Natural killer cell (primary cell): ENCODE measurements around the gene TGM4. TPM values are rescaled to one million over a fixed set of nuclear protein-coding genes. Genes with fewer than 3 reads are reported as not detected.

Source experiments
- ATAC-seq, 3 donors: fragments of 150-1000 bp in 2 of 3; fragments of 200-7000 bp in 1 of 3; cut with Tn5 transposase; 1 replicate in 1 of 3; 2 replicates in 2 of 3; pipeline ENCODE4 v1.10.0; 2021; ENCODE audit warnings: mild to moderate bottlenecking in 2 of 3, moderate library complexity in 2 of 3
- DNase-seq, 2 donors: peaks; one replicate each; pipeline versions ENCODE4 v3.0.0 to v3.0.0-alpha.2; 2013 to 2021; ENCODE audit warnings: mixed read lengths in 1 of 2
- H3K27ac ChIP-seq: one replicate; pipeline ENCODE4 v1.5.1; 2013; ENCODE audit warnings: mild to moderate bottlenecking, low read length
- H3K27me3 ChIP-seq: one replicate; pipeline ENCODE4 v1.6.1; 2013; ENCODE audit warnings: low read length; ENCODE audit not compliant: control insufficient read depth, insufficient read depth
- H3K36me3 ChIP-seq: one replicate; pipeline ENCODE4 v1.6.1; 2013; ENCODE audit warnings: low read length; ENCODE audit not compliant: control insufficient read depth, insufficient read depth
- H3K4me1 ChIP-seq: one replicate; pipeline ENCODE4 v1.6.1; 2013; ENCODE audit warnings: low read length; ENCODE audit not compliant: control insufficient read depth, insufficient read depth
- H3K4me3 ChIP-seq: one replicate; pipeline ENCODE4 v1.5.1; 2013; ENCODE audit warnings: low read length
- H3K9me3 ChIP-seq: one replicate; pipeline ENCODE4 v1.6.1; 2013; ENCODE audit warnings: low read length; ENCODE audit not compliant: control insufficient read depth, insufficient read depth
- H3K27ac Mint-ChIP-seq, 2 donors: one replicate each; pipeline ENCODE4 v1.8.0; 2022; ENCODE audit warnings: mild to moderate bottlenecking in 2 of 2, mixed read lengths in 2 of 2, moderate library complexity in 1 of 2
- H3K27me3 Mint-ChIP-seq, 2 donors: one replicate each; pipeline ENCODE4 v1.8.0; 2022; ENCODE audit warnings: low read depth in 2 of 2, mixed read lengths in 2 of 2
- H3K36me3 Mint-ChIP-seq: one replicate; pipeline ENCODE4 v1.8.0; 2022; ENCODE audit warnings: mixed read lengths
- H3K4me1 Mint-ChIP-seq, 2 donors: one replicate each; pipeline ENCODE4 v1.8.0; 2022; ENCODE audit warnings: mixed read lengths in 2 of 2
- H3K4me3 Mint-ChIP-seq: one replicate; pipeline ENCODE4 v1.8.0; 2022; ENCODE audit warnings: mild to moderate bottlenecking, moderate library complexity, mixed read lengths
- H3K9me3 Mint-ChIP-seq, 2 donors: one replicate each; pipeline ENCODE4 v1.8.0; 2022; ENCODE audit warnings: mixed read lengths in 2 of 2
- CTCF ChIP-seq: fragments of 200-600 bp; IDR thresholded peaks from one replicate; pipeline ENCODE4 v1.8.0; 2022; ENCODE audit warnings: antibody characterized with exemption
- WGBS: methylation state at CpG from one replicate; pipeline ENCODE4 v1.1.7; 2013; ENCODE audit warnings: missing lambda C conversion rate; ENCODE audit not compliant: insufficient coverage; 5-methylcytosine and 5-hydroxymethylcytosine counted together
- intact Hi-C: fragments of 100-400 bp; cut with micrococcal nuclease; formaldehyde crosslinking; loops from one replicate; pipeline ENCODE4 v1.14.2; 2022
- total RNA-seq, 4 donors: library from RNA; stranded (reverse); fragments of 120-200 nt in 1 of 4; gene quantifications; one replicate each; pipeline versions ENCODE4 v1.2.3 to v1.2.4, GENCODE V29; 2013 to 2022

Gene TGM4
- total RNA-seq, 3 donors from 2014 or later (not counting 1 experiment from before 2014, with no cell fraction given): not detected

GRCh38 chr3:44957986-44958385 lies 83.6 kb downstream of the TGM4 start:
- DNase-seq (no peak), ATAC-seq (no peak)
- peaks cover 44 to 56% of the 10 kb centered on the region in 2 donors for H3K4me1 Mint-ChIP-seq
- H3K36me3 Mint-ChIP-seq: no peaks in the 10 kb centered on the region
- peaks cover 30% of the 10 kb centered on the region for H3K36me3 ChIP-seq
- H3K9me3 Mint-ChIP-seq: no peaks in the 10 kb centered on the region
- no peaks in the 10 kb centered on the region for H3K9me3 ChIP-seq
- no peaks in the 10 kb centered on the region for H3K27me3 Mint-ChIP-seq
- H3K4me3 ChIP-seq: no peak overlapping the region
- H3K27me3 ChIP-seq: no peaks in the 10 kb centered on the region
- H3K4me3 Mint-ChIP-seq: no peak overlapping the region
- intact Hi-C loops: no loop called here
- H3K4me1 ChIP-seq: peaks cover 7% of the 10 kb centered on the region
- WGBS: 98% methylated on average over 4 of the region's 4 CpGs
- TF ChIP-seq CTCF: no peak
- H3K27ac Mint-ChIP-seq: no peak overlapping the region
- no peak overlapping the region for H3K27ac ChIP-seq

- no peaks in the 10 kb centered on the region for H3K9me3 ChIP-seq
- H3K4me1 ChIP-seq: peaks cover 7% of the 10 kb centered on the region
- DNase-seq (no peak), ATAC-seq (no peak)
- 92% methylated on average over 7 of the region's 7 CpGs for WGBS
- Mint-ChIP-seq H3K36me3 (no peaks in the 10 kb centered on the region), H3K9me3 (no peaks in the 10 kb centered on the region), H3K4me1 (peaks cover 48 to 60% of the 10 kb centered on the region in 2 donors), H3K27ac (no peak overlapping the region), H3K4me3 (no peak overlapping the region), H3K27me3 (no peaks in the 10 kb centered on the region)
- intact Hi-C loops: no loop called here
- H3K36me3 ChIP-seq: peaks cover 28% of the 10 kb centered on the region
- H3K27me3 ChIP-seq: no peaks in the 10 kb centered on the region
- no peak overlapping the region for H3K27ac ChIP-seq
- H3K4me3 ChIP-seq: no peak overlapping the region
- no peak for TF ChIP-seq CTCF
Observed at GRCh38 chr3:44958386-44958785, 84.0 kb downstream of the TGM4 start.

GRCh38 chr3:44960387-44961026 lies 86.1 kb downstream of the TGM4 start:
- Histone ChIP-seq H3K27ac (no peak overlapping the region), H3K27me3 (no peaks in the 10 kb centered on the region), H3K4me3 (no peak overlapping the region), H3K4me1 (peaks cover 7% of the 10 kb centered on the region), H3K9me3 (no peaks in the 10 kb centered on the region), H3K36me3 (peaks cover 22% of the 10 kb centered on the region)
- H3K27ac Mint-ChIP-seq: no peak overlapping the region
- ATAC-seq (no peak), DNase-seq (no peak)
- no peaks in the 10 kb centered on the region for H3K9me3 Mint-ChIP-seq
- 96% methylated on average over 3 of the region's 3 CpGs for whole genome bisulfite sequencing
- H3K4me3 Mint-ChIP-seq: no peak overlapping the region
- peaks cover 60 to 73% of the 10 kb centered on the region in 2 donors for H3K4me1 Mint-ChIP-seq
- H3K27me3 Mint-ChIP-seq: no peaks in the 10 kb centered on the region
- no peaks in the 10 kb centered on the region for H3K36me3 Mint-ChIP-seq
- no peak for TF ChIP-seq CTCF
- intact Hi-C loops: no loop called here

GRCh38 chr3:44961888-44962287 lies 87.5 kb downstream of the TGM4 start:
- DNase-seq (no peak), ATAC-seq (no peak)
- Histone ChIP-seq H3K36me3 (peaks cover 20% of the 10 kb centered on the region), H3K4me1 (peaks cover 7% of the 10 kb centered on the region), H3K9me3 (no peaks in the 10 kb centered on the region), H3K4me3 (no peak overlapping the region), H3K27me3 (no peaks in the 10 kb centered on the region), H3K27ac (no peak overlapping the region)
- 83% methylated on average over 1 of the region's 3 CpGs for WGBS
- Mint-ChIP-seq H3K27me3 (no peaks in the 10 kb centered on the region), H3K9me3 (no peaks in the 10 kb centered on the region), H3K4me1 (peaks cover 65 to 76% of the 10 kb centered on the region in 2 donors), H3K36me3 (no peaks in the 10 kb centered on the region), H3K27ac (no peak overlapping the region), H3K4me3 (no peak overlapping the region)
- intact Hi-C loops: no loop called here
- no peak for TF ChIP-seq CTCF
